ENCODE results near the gene NTHL1.
A peak's percentile ranks its signal among the peaks of the same experiment; 100 is the strongest.

The NTHL1 gene

DNA sequence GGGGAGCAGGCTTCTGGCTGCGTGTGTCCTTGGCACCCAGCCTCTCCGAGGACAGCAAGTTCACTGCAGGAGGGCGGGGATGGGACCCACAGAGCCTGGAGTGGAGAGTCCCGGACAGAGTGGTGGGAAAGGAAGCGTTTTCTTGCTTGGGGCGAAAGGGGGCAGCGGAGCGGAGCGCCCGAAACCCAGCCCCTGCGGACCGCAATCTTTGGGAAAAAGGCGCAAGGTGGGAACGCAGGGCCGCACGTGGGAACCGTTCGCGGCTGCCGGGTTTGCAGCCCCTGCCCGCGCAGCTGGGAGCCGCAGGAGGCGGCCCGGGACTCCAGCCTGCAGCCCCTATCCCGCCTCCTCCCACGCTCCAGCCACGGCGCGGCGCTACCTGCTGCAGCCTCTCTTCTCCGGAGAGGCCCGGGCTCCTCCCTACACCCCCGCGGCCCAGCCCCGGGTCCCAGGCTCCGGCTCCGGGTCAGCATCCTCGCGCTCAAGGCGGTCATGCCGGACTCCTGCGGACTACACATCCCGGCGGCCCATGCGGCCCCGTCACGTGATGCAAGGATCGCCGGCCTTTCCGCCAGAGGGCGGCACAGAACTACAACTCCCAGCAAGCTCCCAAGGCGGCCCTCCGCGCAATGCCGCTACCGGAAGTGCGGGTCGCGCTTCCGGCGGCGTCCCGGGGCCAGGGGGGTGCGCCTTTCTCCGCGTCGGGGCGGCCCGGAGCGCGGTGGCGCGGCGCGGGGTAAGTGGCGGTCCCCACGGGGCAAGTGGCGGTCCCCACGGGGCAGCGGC lies at the start of gene NTHL1, which contains the start of gene TSC2:
TSS of gene NTHL1 (minus strand) at position 505 of the 786 bp plus-strand sequence. CDS start at position 494, 11 bp downstream.
TSS of gene TSC2 (plus strand) at position 656 of the 786 bp plus-strand sequence. CDS start 631 bp downstream, outside the sequence.
- DNase-seq (ENCODE audit: low read depth): peak; percentile 95

DNA sequence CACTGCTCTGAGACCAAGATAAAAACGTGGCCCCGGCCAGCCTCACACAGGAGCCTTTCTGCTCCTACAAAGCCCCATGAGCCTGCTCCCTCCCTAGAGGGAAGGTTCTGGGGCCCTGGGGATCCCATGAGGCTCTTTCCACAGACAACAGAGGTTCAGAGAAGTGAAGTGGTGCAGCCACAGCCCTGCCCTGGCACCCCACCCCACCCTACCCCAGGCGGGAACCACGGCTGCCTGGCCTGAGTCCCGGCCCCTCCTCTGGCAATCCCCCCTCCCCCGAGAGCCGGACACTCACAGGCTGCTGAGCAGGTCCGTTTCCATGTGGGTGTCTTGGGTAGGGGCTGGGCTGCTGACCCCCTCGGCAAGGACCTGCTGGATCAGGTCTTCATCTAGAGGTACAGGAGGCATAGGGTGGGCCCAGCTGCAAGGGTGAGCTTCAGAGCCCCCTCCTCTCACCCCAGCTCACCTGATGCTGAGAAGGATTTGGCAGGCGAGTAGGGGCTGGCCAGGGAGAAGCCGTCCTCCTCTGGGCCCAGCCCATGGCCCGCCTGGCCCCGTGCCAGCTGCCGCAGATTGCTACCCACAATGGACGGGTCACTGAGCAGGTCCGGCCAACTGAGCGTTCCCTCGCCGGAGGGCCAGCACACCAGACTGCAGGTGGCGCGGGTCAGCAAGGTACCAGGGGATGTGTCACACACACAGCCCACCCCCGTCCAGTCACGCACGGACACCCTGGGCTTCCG lies 49.4 kb upstream of the NTHL1 start:
- no peak for DNase-seq (ENCODE audit: low read depth)

DNA sequence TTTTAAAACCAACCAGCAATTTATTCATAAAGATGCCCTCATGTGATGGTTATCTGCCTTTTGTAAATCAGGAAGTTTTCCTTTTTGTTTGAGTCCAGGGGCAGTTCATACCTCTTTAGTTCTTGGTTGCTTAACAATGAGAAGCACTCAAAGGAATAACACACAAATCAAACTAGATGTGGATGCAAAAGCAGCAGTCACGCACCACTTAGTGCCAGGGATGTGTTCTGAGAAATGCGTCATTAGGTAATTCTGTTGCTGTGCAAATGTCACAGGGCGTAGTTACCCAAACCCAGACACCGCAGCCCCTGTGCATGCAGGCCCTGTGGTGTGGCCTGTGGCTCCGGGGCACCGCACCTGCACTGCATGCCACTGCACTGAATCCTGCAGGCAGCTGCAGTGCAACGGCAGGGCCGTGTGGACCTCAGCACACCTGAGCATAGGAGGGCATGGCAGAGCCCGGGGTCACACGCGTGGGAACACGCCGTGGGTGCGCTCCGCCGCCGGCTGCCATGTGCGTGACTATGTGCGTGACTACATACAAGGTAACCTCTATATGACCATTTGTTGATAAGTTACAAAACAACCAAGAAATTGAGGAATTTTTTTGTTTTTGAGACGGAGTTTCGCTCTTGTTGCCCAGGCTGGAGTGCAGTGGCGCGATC lies 48.4 kb upstream of the NTHL1 start:
- no peak for DNase-seq (ENCODE audit: low read depth)

DNA sequence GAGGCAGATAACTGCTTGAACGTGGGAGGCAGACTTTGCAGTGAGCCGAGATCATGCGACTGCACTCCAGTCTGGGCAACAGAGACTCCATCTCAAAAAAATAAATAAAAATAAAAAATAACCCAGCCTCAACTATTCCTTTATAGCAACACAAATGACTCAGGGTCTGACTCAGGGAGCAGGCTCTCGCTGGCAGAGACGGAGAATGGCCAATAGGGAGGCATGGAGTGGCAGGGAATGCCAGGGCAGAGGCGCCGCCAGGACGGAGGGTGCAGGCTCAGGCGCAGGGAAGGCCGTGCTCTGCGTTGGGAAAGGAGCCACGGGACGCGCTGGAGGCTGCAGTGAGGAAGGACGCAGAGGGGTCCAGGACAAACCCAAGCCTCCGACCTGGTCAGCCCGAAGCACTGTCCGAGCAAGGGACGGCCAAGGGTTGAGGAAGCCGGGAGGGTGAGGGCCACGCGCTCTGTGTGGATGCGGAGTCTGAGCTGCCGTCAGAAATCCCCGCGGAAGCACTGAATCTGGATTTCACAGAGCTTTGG lies 47.8 kb upstream of the NTHL1 start:
- DNase-seq (ENCODE audit: low read depth): no peak

DNA sequence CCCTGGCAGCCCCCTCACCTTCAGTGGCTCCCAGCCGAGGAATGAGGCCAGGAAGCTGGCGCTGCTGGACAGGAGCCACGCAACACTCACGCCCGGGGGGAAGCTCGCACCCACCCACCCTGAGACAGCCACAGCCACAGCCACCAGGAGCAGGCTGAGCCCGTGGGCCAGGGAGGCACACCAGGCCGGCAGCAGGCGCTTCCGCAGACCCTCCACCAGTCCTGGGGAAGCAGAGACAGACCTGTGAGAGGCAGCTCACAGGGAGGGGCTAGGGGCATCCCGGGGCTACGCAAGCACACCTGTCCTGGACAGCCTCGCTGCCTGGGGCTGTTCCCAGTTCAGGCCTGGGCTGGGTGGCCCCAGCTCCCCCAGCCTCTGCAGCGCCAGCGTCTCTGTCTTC lies 46.2 kb upstream of the NTHL1 start:
- no peak for DNase-seq (ENCODE audit: low read depth)

DNA sequence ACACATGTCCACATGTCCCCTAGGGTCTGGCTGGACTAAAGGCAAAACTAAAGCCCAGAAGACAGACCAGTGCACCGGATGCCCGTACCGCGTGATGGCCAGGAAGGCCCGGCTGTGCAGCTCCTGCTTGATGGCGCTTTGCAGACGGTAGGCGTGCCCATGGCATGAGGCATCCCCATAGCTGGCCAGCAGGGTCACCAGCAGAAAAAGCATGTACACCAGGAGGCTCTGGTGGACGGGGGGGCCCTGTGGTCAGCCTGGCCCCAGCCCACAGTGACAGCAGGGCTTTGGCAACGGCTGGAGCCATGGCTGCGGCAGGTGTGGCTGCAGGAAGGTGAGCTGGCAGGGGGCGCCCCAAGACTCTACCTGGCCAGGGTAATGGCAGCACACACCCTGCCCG lies 45.2 kb upstream of the NTHL1 start:
- DNase-seq (ENCODE audit: low read depth): no peak

DNA sequence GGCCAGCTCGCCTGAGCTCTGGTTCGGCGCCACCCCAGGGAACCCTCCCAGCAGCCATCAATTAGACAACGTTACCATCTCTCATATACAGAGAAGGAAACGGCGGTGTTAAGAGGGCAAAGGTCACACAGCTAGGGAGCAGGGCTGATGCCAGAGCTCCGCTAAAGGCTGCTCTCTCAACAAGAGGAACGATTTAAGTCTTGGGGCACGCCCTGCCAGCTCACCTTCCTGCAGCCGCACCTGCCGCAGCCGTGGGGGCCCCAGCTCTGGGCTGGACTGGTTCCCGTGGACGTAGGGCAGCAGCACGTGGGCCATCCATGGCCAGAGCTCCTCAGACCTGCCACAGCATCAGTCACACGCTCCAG lies 44.6 kb upstream of the NTHL1 start:
- DNase-seq (ENCODE audit: low read depth): no peak

DNA sequence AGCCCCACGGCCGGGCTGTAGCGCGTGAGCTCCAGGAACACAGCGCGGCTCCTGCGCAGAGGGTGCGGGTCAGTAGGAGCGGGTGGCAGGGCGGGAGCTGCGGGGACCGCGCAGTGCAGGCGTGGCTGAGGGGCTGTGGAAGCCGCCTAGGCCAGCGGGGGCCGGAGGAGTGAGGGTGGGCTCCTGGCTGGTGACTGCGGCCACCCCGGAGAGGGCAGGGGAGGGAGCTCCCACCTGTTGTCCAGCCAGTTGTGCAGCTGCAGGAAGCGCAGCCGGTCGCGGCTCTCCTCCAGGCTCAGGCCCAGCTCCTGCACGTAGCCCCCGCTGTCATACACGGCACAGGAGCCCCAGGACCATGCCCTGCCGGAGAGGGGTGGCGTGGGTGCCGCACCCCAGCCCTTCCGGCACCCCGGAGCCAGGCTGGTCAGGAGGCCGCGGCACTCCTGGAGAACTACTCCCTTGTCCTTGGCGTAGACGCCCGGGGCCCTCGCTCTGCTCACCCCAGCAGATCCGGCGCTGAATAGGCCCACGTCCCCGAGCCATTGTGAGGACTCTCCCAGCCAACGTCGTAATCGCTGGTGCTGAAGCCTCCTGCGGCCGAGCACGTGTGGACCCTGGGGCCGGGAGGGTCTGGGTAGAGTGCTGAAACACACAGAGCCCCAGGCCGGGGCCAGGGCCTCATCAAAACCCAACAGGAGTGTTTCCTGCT lies 44.1 kb upstream of the NTHL1 start:
- DNase-seq (ENCODE audit: low read depth): no peak

DNA sequence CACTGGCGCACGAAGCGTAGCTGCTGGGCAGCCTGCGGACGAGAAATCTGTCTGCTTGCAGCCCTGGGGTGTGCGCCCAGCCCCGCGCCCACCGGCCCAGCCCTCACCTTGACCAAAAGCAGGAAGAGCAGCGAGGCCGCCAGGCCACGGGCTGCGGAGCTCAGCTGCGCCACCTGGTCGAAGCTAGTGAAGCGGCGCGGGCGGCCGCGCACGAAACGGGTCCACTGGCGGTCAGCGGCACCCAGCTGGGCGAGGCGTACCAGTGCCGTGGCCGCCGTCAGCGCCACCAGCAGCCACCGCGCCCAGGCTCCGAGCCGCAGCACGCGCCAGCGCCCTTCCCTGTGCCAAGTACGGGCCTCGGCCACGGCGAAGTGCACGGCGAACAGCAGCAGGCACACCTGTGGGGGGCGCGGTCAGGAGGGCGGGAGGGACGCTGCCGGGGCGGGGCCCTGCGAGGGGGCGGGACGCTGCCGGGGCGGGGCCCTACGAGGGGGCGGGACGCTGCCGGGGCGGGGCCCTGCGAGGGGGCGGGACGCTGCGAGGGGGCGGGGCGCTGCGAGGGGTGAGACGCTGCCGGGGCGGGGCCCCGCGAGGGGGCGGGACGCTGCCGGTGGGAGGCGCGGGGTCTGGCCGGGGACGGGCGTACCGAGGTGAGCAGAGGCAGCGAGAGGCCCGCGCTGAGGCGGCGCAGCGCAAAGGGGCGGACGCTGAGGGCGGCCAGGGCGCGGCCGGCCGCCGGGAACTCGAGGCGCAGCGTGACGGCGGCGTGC lies 43.3 kb upstream of the NTHL1 start:
- DNase-seq (ENCODE audit: low read depth): peak; percentile 12

DNA sequence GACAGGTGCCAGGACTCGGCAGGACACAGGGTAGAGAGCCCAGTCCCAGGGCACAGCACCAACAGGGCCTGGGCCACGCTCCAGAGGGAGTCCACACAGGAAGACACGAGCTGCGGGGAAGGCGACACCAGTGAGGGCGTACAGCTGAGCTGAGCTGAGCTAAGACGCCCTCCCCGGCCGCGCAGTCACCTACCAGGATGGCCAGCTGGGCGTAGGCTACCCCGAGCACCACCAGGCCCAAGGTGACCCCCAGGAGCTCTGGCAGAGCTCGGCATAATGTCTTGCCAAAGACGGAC lies 42.8 kb upstream of the NTHL1 start:
- DNase-seq (ENCODE audit: low read depth): no peak

DNA sequence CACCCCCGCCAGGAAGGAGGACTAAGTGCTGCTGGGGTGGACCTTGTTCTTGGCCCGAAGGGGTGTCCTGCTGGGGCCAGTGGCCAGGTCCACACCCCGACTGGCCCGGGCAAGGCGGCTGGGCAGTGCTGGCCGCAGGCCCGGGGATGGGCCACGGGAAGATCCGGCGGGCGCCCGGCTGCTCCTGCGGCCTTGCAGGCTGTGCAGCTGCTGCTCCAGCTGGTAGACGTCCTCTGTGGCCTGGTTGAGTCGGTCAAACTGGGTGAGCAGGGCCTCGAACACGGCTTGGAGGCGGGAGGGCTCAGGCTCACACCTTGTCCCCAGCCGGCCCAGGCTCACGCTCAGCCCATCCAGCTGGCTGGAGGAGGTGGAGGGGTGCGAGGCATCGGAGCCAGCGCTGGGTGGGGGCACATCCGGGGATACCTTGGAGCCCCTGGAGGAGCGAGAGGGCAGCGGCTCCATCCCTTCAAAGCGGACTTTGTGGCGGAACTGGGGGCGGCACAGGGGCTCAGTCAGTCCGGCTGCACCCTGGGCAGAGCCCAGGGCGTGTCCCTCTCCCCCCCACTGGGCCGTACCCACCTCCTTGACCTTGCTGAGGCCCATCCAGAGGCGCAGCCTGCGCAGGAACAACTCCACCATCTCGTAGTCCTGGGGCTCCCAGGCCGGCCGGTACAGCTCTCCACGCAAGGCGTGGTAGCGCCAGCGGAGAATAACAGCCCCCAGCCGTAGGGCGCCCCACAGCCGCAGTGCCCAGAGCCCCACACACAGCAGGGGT lies 42.3 kb upstream of the NTHL1 start:
- DNase-seq (ENCODE audit: low read depth): no peak

DNA sequence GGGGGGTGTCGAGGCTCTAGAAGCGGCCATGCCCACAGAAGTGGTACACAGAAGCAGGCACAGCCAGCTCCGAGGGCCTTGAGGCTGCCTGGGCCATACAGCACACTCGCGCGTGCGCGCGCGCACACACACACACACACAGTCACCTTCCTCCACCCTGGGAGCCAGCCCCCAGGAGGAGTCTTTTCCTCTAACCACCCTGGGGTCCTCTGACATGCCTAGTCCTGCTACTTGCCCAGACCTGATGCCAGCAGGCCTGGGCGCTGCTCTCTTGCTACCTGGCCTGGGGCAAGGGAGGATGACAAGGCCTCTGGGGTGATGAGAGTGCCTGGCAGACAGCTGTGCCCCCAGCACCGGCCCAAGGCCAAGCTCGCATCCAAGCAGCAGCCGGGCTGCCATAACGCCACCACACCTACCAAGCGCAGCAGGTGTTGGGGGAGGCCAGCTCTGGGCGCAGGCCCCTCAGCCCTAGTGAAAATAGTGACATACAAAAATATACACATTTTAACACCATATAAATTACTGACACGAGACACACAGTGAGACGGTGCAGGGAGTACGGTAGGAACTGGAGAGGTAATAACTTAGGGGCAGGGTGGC lies 41.2 kb upstream of the NTHL1 start:
- no peak for DNase-seq (ENCODE audit: low read depth)

DNA sequence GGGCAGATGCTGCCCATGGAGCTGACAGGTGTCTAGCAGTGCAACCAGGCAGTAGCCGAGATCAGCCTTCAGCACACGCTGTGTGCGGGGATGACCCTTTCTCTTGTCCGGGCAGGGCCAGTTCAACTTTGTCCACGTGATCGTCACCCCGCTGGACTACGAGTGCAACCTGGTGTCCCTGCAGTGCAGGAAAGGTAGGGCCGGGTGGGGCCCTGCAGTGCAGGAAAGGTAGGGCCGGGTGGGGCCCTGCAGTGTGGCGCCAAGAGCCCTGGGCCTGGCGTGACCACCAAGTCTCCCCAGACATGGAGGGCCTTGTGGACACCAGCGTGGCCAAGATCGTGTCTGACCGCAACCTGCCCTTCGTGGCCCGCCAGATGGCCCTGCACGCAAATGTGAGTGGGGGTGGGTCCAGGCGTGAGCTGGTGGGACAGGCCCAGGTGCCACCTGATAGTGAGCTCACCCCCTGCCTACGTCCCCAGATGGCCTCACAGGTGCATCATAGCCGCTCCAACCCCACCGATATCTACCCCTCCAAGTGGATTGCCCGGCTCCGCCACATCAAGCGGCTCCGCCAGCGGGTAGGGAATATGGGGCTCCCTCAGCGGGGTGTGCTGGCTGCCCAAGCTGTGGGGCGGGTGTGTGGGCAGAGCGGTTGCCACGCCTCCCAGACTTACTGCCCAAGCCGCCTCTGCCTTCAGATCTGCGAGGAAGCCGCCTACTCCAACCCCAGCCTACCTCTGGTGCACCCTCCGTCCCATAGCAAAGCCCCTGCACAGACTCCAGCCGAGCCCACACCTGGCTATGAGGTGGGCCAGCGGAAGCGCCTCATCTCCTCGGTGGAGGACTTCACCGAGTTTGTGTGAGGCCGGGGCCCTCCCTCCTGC lies 40.4 kb upstream of the NTHL1 start:
- DNase-seq (ENCODE audit: low read depth): no peak

DNA sequence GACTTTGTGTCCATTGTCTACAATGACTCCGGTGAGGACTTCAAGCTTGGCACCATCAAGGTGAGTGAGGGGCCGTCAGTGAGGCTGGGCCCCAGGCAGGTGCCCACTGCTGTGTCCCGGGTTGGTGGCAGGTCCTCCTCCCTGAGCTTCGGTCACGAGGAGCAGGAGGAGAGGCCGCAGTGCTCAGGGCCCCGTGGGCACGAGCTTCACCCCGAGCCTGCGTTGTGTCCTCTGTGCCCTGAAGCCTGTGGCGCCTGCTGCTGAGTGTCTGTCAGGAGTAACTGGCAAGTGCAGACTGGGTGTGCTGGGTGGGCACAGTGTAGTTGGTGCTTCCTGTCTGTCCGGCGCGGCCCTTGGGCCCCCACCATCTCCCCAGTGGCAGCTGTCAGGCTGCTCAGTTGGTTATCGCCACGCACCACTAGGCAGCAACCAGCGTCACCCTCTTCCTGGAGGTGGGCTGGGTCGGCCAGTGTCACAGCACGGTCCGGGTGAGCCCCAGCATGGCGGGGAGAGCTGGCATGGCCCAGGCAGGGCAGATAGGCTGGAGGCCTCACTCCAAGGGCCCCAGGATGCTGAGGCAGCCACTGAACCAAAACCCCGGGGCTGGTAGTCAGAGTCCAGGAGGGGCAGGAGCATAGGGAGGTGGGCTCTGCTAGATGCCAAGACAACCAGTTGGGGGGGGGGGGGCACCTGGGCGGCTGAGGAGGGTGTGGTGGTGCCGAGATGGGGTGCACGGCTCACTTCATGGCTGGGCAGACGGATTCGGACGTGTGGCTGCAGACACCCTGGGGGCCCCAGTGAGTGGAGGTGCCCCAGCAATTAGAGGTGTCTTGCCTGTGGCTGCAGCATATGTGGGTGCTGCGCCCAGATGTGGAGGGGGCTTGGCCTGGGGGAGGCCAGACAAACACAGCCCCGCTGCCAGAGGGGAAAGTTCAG lies 39.4 kb upstream of the NTHL1 start:
- no peak for DNase-seq (ENCODE audit: low read depth)

DNA sequence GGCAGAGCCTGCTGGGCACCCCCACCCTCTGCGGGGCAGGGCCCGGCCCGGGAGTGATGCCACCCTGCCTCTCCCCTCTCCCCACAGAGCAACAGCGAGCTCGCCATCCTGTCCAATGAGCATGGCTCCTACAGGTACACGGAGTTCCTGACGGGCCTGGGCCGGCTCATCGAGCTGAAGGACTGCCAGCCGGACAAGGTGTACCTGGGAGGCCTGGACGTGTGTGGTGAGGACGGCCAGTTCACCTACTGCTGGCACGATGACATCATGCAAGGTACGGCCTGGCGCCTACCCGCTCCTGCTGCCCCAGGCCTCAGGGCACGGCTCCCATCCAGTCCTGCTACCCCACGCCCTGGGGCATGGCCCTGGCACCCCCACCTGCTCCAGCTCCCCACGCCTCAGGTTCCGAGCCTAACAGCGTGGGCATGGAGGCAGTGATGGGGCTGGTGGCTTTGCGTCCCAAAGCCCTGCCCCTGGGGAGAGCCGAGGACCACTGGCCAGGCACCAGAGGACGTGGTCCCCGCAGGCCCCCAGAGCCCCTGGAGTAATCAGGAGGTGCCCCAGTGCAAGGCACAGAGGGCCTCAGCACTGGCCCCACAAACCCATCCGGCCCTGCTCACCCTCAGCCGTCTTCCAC lies 38.6 kb upstream of the NTHL1 start:
- no peak for DNase-seq (ENCODE audit: low read depth)

DNA sequence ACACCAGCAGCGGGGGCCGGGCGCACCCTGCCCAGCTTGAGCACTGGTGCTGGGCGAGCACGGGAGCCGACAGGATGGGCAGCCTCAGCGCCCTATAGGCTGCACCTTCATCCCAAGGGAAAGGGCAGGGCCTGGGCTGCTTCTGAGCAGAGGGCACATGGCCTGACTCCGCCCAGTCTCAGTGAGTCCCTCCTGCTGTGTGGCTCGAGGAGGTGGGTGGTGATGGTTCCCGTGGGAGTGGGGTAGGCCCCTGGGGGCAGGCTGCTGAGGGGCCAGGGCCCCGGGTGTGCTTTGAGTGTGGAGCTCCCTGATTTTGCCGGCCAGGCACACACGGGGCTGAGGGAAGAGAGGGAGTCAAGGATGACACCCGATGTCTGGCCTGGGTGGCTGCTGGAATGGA lies 38.0 kb upstream of the NTHL1 start:
- DNase-seq (ENCODE audit: low read depth): no peak

DNA sequence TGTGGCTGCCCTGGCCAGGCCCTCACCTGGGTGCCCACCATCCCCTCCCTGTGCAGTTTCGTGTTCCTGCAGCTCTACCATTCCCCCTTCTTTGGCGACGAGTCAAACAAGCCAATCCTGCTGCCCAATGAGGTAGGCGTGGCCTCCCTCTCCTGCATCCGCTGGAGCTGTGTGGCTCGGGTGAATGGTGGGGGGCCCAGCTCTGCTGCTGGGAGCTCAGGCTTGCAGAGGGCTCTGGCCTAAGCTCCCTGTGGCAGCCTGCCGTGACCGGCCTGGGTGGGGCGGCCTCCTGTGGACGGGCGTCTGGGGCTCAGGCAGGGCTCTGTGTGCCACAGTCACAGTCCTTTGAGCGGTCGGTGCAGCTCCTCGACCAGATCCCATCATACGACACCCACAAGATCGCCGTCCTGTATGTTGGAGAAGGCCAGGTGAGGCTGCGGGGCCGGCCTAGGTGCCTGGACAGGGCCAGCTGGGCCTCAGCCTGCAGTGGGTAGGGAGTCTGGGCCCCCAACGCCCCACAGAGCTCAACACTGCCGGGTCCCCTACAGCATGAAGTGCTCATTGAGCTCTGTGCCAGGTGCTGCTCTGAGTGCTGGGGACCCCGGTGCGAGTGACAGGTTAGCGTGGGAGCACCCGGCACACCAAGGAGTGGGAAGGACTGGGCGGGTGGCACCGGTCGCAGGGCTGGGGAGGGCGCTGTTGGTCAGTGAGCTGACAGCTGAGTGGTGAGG lies 37.4 kb upstream of the NTHL1 start:
- no peak for DNase-seq (ENCODE audit: low read depth)

All from activated T-cell treated with anti-CD3 and anti-CD28 coated beads for 48 hours (primary cell).